Subcutaneous abdominal adipose tissue (tissue), 5 donors: ENCODE measurements around the gene PKIG.

Source experiments
- H3K27ac ChIP-seq: one replicate; pipeline ENCODE4 v1.7.0; 2013; ENCODE audit warnings: low read depth, mild to moderate bottlenecking, inconsistent platforms, low read length, moderate library complexity
- H3K27me3 ChIP-seq, 5 donors: one replicate each; pipeline ENCODE4 v1.7.0; 2013; ENCODE audit warnings: low read length in 5 of 5, inconsistent platforms in 1 of 5; ENCODE audit not compliant: control insufficient read depth in 5 of 5, insufficient read depth in 4 of 5
- H3K36me3 ChIP-seq, 5 donors: one replicate each; pipeline ENCODE4 v1.7.0; 2013; ENCODE audit warnings: low read length in 5 of 5; ENCODE audit not compliant: control insufficient read depth in 5 of 5, insufficient read depth in 5 of 5
- H3K4me1 ChIP-seq, 5 donors: one replicate each; pipeline ENCODE4 v1.7.0; 2013; ENCODE audit warnings: low read length in 5 of 5, mild to moderate bottlenecking in 3 of 5, moderate library complexity in 1 of 5; ENCODE audit not compliant: control insufficient read depth in 5 of 5, insufficient read depth in 5 of 5
- H3K4me3 ChIP-seq, 5 donors: one replicate each; pipeline ENCODE4 v1.7.0; 2013; ENCODE audit warnings: low read length in 5 of 5, low read depth in 1 of 5
- H3K9ac ChIP-seq, 5 donors: one replicate each; pipeline ENCODE4 v1.7.0; 2013; ENCODE audit warnings: low read length in 5 of 5, mild to moderate bottlenecking in 4 of 5, moderate library complexity in 3 of 5
- H3K9me3 ChIP-seq, 5 donors: one replicate each; pipeline ENCODE4 v1.7.0; 2013; ENCODE audit warnings: low read length in 5 of 5; ENCODE audit not compliant: control insufficient read depth in 5 of 5
- donor health status: healthy.
- donor health status: healthy.
- donor health status: healthy.
- donor health status: healthy.
- donor health status: healthy.

PKIG gene

GRCh38 chr20:44632103-44632752 lies 49.8 kb downstream of the PKIG start:
- Histone ChIP-seq H3K27me3 (no peaks in the 10 kb centered on the region), H3K4me1 (peaks cover 3 to 22% (median 16%) of the 10 kb centered on the region in 5 donors), H3K27ac (no peak overlapping the region), H3K9me3 (no peaks in the 10 kb centered on the region), H3K4me3 (no peak overlapping the region), H3K9ac (no peak overlapping the region), H3K36me3 (peaks cover 0 to 34% (median 23%) of the 10 kb centered on the region in 5 donors)

- peak overlapping the region in 1 of 5 donors; percentile 10 for H3K9ac ChIP-seq
- H3K4me3 ChIP-seq: no peak overlapping the region
- H3K4me1 ChIP-seq: peaks cover 5 to 31% (median 25%) of the 10 kb centered on the region in 5 donors
- peaks cover 0 to 26% (median 18%) of the 10 kb centered on the region in 5 donors for H3K36me3 ChIP-seq
- no peaks in the 10 kb centered on the region for H3K9me3 ChIP-seq
- no peak overlapping the region for H3K27ac ChIP-seq
- no peaks in the 10 kb centered on the region for H3K27me3 ChIP-seq
These were observed 50.9 kb downstream of the PKIG start for GRCh38 chr20:44633187-44633810.

DNA sequence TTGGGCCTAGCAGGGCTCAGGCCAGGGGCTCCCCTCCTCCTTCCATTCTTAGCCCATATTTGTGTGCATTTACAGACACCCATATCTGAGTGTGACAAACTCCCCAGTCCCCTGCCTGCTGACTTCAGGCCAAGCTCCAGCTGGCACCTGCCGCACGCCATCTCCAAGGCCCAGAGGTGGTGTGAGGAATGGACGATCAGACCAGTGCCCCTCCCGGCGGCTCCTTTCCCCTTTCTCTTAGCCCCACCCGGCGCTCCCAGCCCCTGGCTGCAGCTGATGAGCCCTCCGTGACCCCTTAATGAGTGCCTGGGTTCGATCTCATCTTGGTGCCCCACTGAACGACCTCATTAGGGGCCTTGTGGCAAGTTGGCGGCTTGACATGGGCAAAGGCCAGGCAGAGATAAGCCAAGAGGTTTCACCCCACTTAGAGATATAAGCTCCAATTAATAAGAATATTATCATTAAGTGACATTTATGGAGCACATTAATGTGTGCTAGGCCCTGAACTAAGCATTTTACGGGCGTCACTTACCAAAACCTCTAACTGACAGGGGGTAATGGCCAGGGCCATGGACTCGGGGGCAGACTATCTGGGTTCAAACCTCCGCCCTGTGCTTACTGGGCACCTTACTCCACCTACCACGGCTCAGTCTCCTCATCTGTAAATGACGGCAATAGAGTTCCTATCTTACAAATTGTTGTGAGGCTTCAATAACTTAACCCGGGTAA lies 51.7 kb downstream of the PKIG start:
- Histone ChIP-seq H3K4me1 (peaks cover 5 to 31% (median 25%) of the 10 kb centered on the region in 5 donors), H3K4me3 (no peak overlapping the region), H3K27me3 (no peaks in the 10 kb centered on the region), H3K27ac (no peak overlapping the region), H3K9me3 (no peaks in the 10 kb centered on the region), H3K36me3 (peaks cover 0 to 24% (median 14%) of the 10 kb centered on the region in 5 donors), H3K9ac (no peak overlapping the region)

DNA sequence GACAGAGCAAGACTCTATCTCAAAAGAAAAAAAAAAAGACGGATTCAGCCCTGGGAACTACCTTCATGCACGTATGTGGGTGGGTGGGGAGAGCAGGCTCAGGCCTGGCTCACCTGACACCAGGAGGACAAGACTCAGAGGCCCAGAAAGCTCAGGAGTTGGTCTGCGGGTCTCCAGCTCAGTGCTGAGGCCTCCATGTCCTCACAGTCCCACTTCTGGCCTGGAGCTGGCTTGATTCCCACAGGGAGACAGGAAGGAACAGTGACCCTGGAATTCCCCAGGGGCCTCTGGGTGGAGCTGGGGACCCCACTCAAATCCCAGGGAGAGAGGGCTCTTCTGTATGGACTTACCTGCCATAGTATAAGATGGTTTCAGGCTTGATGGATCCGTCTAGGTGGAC lies 53.5 kb downstream of the PKIG start:
- Histone ChIP-seq H3K9ac (no peak overlapping the region), H3K27me3 (no peaks in the 10 kb centered on the region), H3K27ac (no peak overlapping the region), H3K4me1 (peaks cover 5 to 31% (median 25%) of the 10 kb centered on the region in 5 donors), H3K4me3 (no peak overlapping the region), H3K9me3 (peaks cover 0 to 4% (median 3%) of the 10 kb centered on the region in 5 donors), H3K36me3 (peaks cover 0 to 21% (median 14%) of the 10 kb centered on the region in 5 donors)

DNA sequence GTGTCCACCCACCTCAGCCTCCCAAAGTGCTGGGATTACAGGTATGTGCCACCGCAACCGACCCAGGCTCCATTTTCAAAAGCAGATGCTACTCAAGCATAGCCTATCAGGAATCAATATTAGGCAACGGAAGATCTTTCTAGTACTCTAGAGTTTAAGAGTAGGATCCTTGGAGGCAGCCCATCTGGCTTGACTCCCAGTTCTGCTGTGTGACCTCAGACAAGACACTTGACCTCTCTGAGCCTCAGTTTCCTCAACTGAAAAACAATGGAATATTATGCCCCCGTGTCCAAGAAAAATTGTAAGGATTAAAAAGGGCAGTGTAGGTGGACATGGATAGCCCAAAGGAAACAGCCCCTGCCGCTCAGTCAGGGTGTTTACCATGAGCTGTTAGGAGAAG lies 54.7 kb downstream of the PKIG start:
- Histone ChIP-seq H3K4me1 (peaks cover 7 to 38% (median 34%) of the 10 kb centered on the region in 5 donors), H3K27ac (peak overlapping the region; percentile 56), H3K36me3 (peaks cover 0 to 21% (median 14%) of the 10 kb centered on the region in 5 donors), H3K4me3 (no peak overlapping the region), H3K9ac (no peak overlapping the region), H3K9me3 (peaks cover 0 to 4% (median 4%) of the 10 kb centered on the region in 5 donors), H3K27me3 (no peaks in the 10 kb centered on the region)

- Histone ChIP-seq H3K9ac (peak overlapping the region in 2 of 5 donors; percentile 23 to 28), H3K27ac (peak overlapping the region; percentile 56), H3K4me1 (peaks cover 9 to 40% (median 34%) of the 10 kb centered on the region in 5 donors), H3K4me3 (no peak overlapping the region), H3K9me3 (peaks cover 0 to 4% (median 4%) of the 10 kb centered on the region in 5 donors), H3K36me3 (peaks cover 0 to 21% (median 14%) of the 10 kb centered on the region in 5 donors), H3K27me3 (no peaks in the 10 kb centered on the region)
These were observed 55.4 kb downstream of the PKIG start for GRCh38 chr20:44637522-44638372.

- Histone ChIP-seq H3K27me3 (no peaks in the 10 kb centered on the region), H3K4me1 (peaks cover 26 to 54% (median 45%) of the 10 kb centered on the region in 5 donors), H3K9ac (no peak overlapping the region), H3K27ac (no peak overlapping the region), H3K4me3 (no peak overlapping the region), H3K36me3 (peaks cover 0 to 7% (median 5%) of the 10 kb centered on the region in 5 donors), H3K9me3 (peaks cover 0 to 4% (median 4%) of the 10 kb centered on the region in 5 donors)
These were observed 58.1 kb downstream of the PKIG start for GRCh38 chr20:44640522-44640921.

DNA sequence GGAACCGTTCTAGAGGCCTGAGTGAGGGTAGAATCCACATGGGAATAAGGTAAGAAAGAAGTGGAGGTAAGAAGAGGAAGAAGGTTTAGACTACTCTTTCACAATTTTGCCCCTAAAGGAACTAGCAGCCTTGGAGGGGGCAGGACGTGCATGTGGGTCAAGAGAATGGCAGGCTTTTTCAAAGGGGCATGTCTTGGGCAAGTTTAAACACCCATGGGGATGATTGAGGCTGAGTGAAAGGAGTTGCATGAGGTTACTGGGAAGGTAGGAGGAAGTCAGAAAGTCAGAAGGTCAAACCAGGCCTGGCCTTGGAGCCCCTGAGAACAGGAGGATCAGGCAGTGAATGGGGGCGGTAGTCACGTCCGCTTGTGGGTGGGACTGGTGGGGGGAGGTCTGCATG lies 58.9 kb downstream of the PKIG start:
- peaks cover 31 to 58% (median 53%) of the 10 kb centered on the region in 5 donors for H3K4me1 ChIP-seq
- peaks cover 0 to 4% (median 4%) of the 10 kb centered on the region in 5 donors for H3K9me3 ChIP-seq
- H3K9ac ChIP-seq: no peak overlapping the region
- H3K27me3 ChIP-seq: no peaks in the 10 kb centered on the region
- no peak overlapping the region for H3K27ac ChIP-seq
- H3K36me3 ChIP-seq: peaks cover 0 to 3% (median 3%) of the 10 kb centered on the region in 5 donors
- no peak overlapping the region for H3K4me3 ChIP-seq
